SK-N-MC (cell line): Measurements from ENCODE around the gene RGS6.
A peak's percentile ranks its signal among the peaks of the same experiment; 100 is the strongest.

Source experiments
- DNase-seq: peaks from one replicate; pipeline ENCODE4 v3.0.0-alpha.2; 2011; ENCODE audit warnings: low read depth, low spot score
- H3K27ac ChIP-seq: fragments of 200-600 bp; sonication (generic); 2 replicates; pipeline ENCODE4 v1.5.1; 2016; ENCODE audit warnings: mixed run types
- H3K36me3 ChIP-seq: fragments of 200-600 bp; sonication (generic); 2 replicates; pipeline ENCODE4 v1.6.1; 2017; ENCODE audit warnings: antibody characterized with exemption, low read length, mixed read lengths; ENCODE audit not compliant: insufficient read depth
- H3K4me3 ChIP-seq: fragments of 200-600 bp; sonication (generic); 2 replicates; pipeline ENCODE4 v1.5.1; 2016
- H3K9ac ChIP-seq: fragments of 200-600 bp; sonication (generic); 2 replicates; pipeline ENCODE4 v1.8.0; 2017; ENCODE audit warnings: mixed run types, mixed read lengths; ENCODE audit not compliant: insufficient read length
- H3K9me3 ChIP-seq: fragments of 200-600 bp; sonication (generic); 2 replicates; pipeline ENCODE4 v1.6.1; 2017; ENCODE audit warnings: low read depth, mild to moderate bottlenecking, antibody characterized with exemption, low read length, moderate library complexity, mixed read lengths
- EZH2 ChIP-seq: fragments of 200-600 bp; sonication (generic); IDR thresholded peaks from one replicate; pipeline ENCODE4 v1.6.1; 2017; ENCODE audit warnings: antibody characterized with exemption
- FOXP2 ChIP-seq: optimal IDR thresholded peaks from 2 replicates; pipeline ENCODE3; 2011; ENCODE audit warnings: mild to moderate bottlenecking, moderate library complexity; ENCODE audit not compliant: insufficient read depth; ENCODE audit errors: extremely low read length, control extremely low read depth
- POLR2AphosphoS5 ChIP-seq: IDR thresholded peaks from 2 replicates; pipeline ENCODE4 v1.6.1; 2012; ENCODE audit warnings: mild to moderate bottlenecking, low read depth, low read length, borderline replicate concordance

Gene RGS6

DNA sequence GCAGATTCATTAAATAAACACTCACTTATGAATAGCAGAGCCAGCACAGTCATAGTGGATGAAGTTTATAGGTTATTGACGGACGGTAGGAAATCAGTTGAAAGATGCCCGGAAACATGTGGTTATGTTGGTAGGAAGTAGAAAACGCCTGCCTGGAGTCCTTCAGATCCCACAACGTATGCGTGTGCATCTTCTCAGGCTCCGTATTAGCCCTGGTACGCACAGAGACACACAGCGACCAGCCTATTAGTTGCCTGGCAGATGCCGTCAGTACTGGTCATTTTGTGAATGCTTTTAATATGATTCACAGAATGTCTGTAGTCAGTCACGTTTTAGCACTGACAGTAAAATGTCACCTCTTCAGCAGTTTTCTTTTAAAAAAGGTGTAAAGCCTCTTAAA is 196.4 kb downstream of the RGS6 start:
- DNase-seq, result no peak
- TF ChIP-seq POLR2AphosphoS5 (no peak), FOXP2 (no peak), EZH2 (no peak)
- no peaks in the 10 kb centered on the region for H3K36me3 ChIP-seq
- no peak overlapping the region for H3K27ac ChIP-seq
- no peak overlapping the region for H3K9ac ChIP-seq
- no peaks in the 10 kb centered on the region for H3K9me3 ChIP-seq
- peak overlapping the region; percentile 42 for H3K4me3 ChIP-seq

DNA sequence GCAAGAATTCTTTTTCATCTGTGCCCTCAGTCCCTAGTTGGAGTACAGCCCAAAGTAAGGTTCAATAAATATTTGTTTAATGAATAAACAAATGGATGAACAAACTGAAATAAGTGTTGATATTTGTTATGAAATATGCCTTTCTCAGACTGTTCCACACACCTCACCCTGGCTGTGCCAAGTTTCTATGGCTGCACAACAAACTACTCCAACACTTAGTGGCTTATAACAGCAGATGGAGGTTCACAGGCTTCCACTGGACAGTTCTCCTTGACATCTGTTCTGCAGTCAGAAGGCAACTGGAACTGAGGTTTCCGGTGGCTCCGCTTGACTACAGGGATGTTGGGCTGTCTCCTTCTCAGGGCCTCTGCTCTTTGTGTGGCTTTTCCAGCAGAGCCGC is 197.1 kb downstream of the RGS6 start:
- Histone ChIP-seq H3K9me3 (no peaks in the 10 kb centered on the region), H3K27ac (no peak overlapping the region), H3K36me3 (no peaks in the 10 kb centered on the region), H3K4me3 (no peak overlapping the region; the same call in 1 of the 2 replicates), H3K9ac (no peak overlapping the region)
- TF ChIP-seq POLR2AphosphoS5 (no peak), EZH2 (no peak), FOXP2 (no peak)
- DNase-seq, result no peak

DNA sequence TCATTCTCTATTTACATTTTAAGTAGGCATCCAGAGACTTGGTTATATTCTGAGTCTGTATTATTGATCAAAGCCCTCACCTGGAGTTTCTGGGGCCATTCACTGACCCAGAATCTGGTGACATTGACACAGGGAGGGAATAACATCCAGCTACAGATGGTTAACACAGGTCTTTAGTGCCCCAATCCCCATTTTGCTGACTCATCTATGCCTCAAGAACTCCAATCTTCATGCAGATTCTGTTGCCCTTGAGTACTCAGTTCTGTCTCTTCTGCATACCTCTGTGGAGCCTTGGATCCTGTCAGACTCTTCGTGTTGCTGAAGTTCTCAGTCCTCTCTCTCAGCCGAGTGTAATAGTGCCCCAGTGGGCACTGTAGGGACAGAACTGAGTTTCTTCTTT is 208.9 kb downstream of the RGS6 start:
- H3K4me3 ChIP-seq, result no peak overlapping the region
- no peak overlapping the region for H3K27ac ChIP-seq
- no peaks in the 10 kb centered on the region for H3K36me3 ChIP-seq
- no peaks in the 10 kb centered on the region for H3K9me3 ChIP-seq
- H3K9ac ChIP-seq, result no peak overlapping the region
- TF ChIP-seq POLR2AphosphoS5 (no peak), EZH2 (no peak), FOXP2 (no peak)
- no peak for DNase-seq

DNA sequence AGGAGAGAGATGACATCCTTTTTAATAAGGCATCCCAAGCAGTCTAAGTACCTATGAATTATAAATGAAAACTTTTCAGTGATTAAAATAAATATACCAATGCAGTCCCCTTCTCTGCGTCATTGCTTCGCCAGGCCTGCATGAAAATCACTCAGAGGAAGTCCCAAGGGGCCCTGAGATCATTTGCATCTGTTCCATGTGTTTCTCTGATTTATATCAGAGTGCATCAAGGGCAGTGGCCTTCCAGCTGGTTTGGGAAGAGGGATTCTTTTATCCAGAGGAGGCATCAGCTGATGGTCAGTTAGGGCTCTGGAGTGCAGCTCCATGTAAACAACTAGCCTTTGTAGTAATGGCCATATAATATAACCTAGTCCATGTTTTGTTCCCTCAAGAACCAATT is 210.1 kb downstream of the RGS6 start:
- H3K4me3 ChIP-seq, result no peak overlapping the region
- DNase-seq, result no peak
- no peak overlapping the region for H3K27ac ChIP-seq
- no peaks in the 10 kb centered on the region for H3K9me3 ChIP-seq
- no peak overlapping the region for H3K9ac ChIP-seq
- no peaks in the 10 kb centered on the region for H3K36me3 ChIP-seq
- TF ChIP-seq FOXP2, result no peak
- no peak for TF ChIP-seq POLR2AphosphoS5
- TF ChIP-seq EZH2, result no peak

DNA sequence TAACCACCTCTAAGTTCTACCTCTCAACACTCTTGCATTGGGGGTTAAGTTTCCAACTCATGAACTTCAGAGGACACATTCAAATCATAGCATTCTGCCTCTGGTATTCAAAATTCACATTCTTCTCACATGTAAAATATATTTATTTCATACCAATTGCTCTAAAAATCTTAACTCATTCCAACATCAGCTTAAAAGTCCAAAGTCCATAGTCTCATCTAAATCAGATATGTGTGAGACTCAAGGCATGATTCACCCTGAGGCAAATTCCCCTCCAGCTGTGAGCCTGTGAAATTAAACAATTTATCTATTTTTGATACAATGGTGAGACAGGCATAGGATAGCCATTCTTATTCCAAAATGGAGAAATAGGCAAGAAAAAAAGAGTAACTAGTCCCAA is 214.0 kb downstream of the RGS6 start:
- H3K4me3 ChIP-seq, result peak overlapping the region; percentile 63
- H3K9ac ChIP-seq, result peak overlapping the region; percentile 27
- peak overlapping the region; percentile 96 for H3K27ac ChIP-seq
- H3K9me3 ChIP-seq, result no peaks in the 10 kb centered on the region
- no peaks in the 10 kb centered on the region for H3K36me3 ChIP-seq
- TF ChIP-seq EZH2, result no peak
- TF ChIP-seq FOXP2, result no peak
- no peak for TF ChIP-seq POLR2AphosphoS5
- peak; percentile 93 for DNase-seq

DNA sequence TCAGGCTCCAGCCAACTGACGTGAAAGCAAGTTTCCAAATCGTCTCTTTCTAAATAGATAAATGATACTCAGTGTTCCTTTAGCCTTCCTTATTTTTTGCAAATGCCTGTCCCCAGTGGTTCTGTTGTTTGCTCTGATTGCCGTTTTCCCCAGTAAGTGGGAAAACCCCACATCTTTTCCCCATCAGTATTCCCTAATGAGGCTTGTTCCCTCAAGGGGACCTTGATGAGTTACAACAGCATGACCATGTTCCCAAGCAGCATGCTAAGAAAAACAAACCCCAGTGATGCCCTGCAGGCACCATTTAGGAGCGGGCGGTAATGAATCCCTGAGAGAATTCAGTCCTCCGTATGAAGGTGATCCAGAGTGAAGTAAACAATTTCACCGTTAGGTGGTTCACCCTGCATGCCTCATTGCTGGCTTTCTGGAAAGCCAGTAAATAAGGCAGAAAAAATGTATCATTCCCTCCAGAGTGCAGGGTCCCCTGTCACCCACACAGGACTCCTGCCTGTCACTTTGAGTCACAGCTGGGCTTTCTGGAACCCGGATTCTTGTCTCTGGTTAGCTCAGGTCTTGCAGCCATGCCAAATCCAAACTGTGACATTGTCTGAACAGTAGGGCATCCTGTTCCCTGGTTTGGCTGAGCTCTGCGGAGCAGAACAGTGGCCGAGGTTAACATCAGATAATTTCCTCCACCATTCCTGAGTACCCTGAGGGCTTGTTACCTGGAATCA is 222.6 kb downstream of the RGS6 start:
- Histone ChIP-seq H3K27ac (no peak overlapping the region), H3K36me3 (no peaks in the 10 kb centered on the region), H3K9ac (no peak overlapping the region), H3K4me3 (no peak overlapping the region), H3K9me3 (no peaks in the 10 kb centered on the region)
- no peak for DNase-seq
- TF ChIP-seq FOXP2 (no peak), EZH2 (no peak), POLR2AphosphoS5 (no peak)

DNA sequence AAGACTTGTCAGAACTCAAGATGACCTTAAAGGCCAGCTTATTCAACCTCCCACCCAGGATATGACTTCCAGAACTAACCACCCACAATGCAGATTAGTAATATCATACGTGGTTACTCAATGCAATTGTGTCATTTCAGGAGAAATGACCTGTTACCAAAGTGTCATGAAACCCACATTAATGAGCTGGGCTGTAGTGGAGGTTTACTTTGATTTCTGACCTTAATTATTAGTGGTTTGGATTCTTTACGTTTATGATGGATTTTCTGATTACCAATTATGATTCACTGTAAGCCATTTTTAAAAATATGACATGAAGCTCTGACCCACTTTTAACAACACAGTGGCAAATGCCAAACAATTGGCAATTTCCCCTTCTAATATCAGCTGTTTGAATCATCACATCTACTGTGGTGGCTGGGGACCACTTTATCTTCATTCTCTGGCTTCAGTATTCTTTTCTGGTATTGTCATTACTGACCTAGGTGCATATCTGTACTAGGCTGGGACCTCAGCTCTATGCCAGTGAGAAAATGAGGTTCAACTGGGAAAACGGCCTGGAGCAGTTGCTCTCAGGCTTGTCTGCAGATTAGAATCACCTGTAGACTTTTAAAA is 223.3 kb downstream of the RGS6 start:
- H3K9ac ChIP-seq, result no peak overlapping the region
- DNase-seq, result no peak
- no peaks in the 10 kb centered on the region for H3K36me3 ChIP-seq
- TF ChIP-seq FOXP2 (no peak), POLR2AphosphoS5 (no peak), EZH2 (no peak)
- no peak overlapping the region for H3K4me3 ChIP-seq
- H3K27ac ChIP-seq, result no peak overlapping the region
- no peaks in the 10 kb centered on the region for H3K9me3 ChIP-seq

DNA sequence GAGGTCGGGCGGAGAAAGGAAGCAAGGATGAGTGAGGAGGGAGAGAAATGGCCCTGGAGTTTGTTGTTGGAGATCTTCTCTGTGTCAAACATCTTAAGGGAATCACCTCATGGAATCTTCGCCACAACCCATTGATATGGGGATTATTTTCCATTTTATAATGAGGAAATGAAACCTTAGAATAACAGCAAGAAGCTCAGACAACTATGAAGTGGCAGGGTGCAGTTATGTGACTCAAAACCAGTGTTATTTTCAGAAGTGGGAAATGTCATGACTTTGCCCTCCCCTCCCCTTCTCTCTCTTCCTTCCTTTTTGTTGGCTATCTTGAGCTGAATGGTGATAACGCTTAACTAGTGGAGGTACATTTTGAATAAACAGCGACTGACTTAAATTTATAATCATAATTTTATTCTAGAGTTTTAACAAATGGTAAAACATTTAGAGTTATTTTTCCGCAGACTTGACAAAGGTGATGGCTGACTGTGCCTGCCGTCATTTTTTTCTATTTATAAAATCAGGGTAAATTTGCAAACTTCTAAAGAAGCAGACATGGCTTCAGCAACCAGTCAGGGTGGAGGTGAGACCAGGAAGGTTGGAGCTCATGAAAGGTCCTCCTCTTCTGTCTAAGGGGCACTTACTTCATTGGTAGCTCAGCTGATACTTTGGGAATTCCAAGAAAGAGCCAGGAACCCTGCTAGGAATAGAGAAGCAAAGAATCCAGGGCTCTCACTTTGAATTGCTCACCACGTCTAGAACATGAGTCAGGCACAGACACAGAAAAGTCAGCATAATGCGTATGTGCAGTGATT is 232.4 kb downstream of the RGS6 start:
- Histone ChIP-seq H3K27ac (no peak overlapping the region), H3K4me3 (no peak overlapping the region), H3K9me3 (no peaks in the 10 kb centered on the region), H3K36me3 (no peaks in the 10 kb centered on the region), H3K9ac (no peak overlapping the region)
- TF ChIP-seq POLR2AphosphoS5 (no peak), EZH2 (no peak), FOXP2 (no peak)
- DNase-seq, result no peak
